CD4-positive, alpha-beta memory T cell (primary cell): ENCODE results near the gene FAM185A. TPM values are rescaled to one million over a fixed set of nuclear protein-coding genes. Genes with fewer than 3 reads are reported as not detected.
A peak's percentile ranks its signal among the peaks of the same experiment; 100 is the strongest.
"Not testable (repeated sequence)": the region's sequence is repeated elsewhere in the genome, so short reads cannot be mapped to it uniquely, and the experiment has no call there.

Experiments
- CTCF ChIA-PET: fragments of 350-600 bp; sonication (Branson Sonifier 250); formaldehyde crosslinking; loops from one replicate; lab custom pipeline; 2021; ENCODE audit warnings: inconsistent platforms; ENCODE audit not compliant: partially characterized antibody; lab: Charles Lee
- POLR2A ChIA-PET: fragments of 350-600 bp; sonication (Branson Sonifier 250); formaldehyde crosslinking; loops from one replicate; lab custom pipeline; 2021; ENCODE audit not compliant: partially characterized antibody; lab: Charles Lee
- DNase-seq, 5 donors: peaks; one replicate each; pipeline versions ENCODE4 v3.0.0 to v3.0.0-alpha.2; 2020 to 2022; ENCODE audit warnings: mixed read lengths in 1 of 5
- H3K27ac ChIP-seq: one replicate; pipeline ENCODE4 v1.7.0; 2013; ENCODE audit warnings: low read depth, low read length
- H3K27me3 ChIP-seq: 2 replicates; pipeline ENCODE4 v1.7.0; 2013; ENCODE audit warnings: mild to moderate bottlenecking, low read length, moderate library complexity; ENCODE audit not compliant: insufficient read depth
- H3K36me3 ChIP-seq: 2 replicates; pipeline ENCODE4 v1.7.0; 2013; ENCODE audit warnings: mild to moderate bottlenecking, low read length, moderate library complexity; ENCODE audit not compliant: insufficient read depth
- H3K4me1 ChIP-seq: 2 replicates; pipeline ENCODE4 v1.7.0; 2013; ENCODE audit warnings: mild to moderate bottlenecking, low read length, moderate library complexity; ENCODE audit not compliant: insufficient read depth
- H3K4me3 ChIP-seq, 2 donors: one replicate each; pipeline ENCODE4 v1.7.0; 2013; ENCODE audit warnings: low read length in 2 of 2, mild to moderate bottlenecking in 1 of 2
- H3K9me3 ChIP-seq, 2 donors: one replicate each; pipeline ENCODE4 v1.7.0; 2013; ENCODE audit warnings: low read length in 2 of 2, control low read depth in 1 of 2; ENCODE audit not compliant: control insufficient read depth in 1 of 2
- H3K27ac Mint-ChIP-seq, 7 donors: one replicate each; pipeline ENCODE4 v1.8.0; 2020 to 2021; ENCODE audit warnings: mixed read lengths in 7 of 7, mild to moderate bottlenecking in 6 of 7, inconsistent platforms in 3 of 7, moderate library complexity in 3 of 7
- H3K27me3 Mint-ChIP-seq, 2 donors: one replicate each; pipeline ENCODE4 v1.8.0; 2020 to 2021; ENCODE audit warnings: mixed read lengths in 2 of 2
- H3K36me3 Mint-ChIP-seq, 2 donors: one replicate each; pipeline ENCODE4 v1.8.0; 2020 to 2021; ENCODE audit warnings: mixed read lengths in 2 of 2, inconsistent platforms in 1 of 2, mild to moderate bottlenecking in 1 of 2
- H3K4me1 Mint-ChIP-seq, 4 donors: one replicate each; pipeline ENCODE4 v1.8.0; 2020 to 2021; ENCODE audit warnings: mixed read lengths in 4 of 4, mild to moderate bottlenecking in 1 of 4
- H3K4me3 Mint-ChIP-seq, 8 donors: one replicate each; pipeline ENCODE4 v1.8.0; 2020 to 2021; ENCODE audit warnings: mixed read lengths in 8 of 8, mild to moderate bottlenecking in 7 of 8, moderate library complexity in 6 of 8, inconsistent platforms in 3 of 8
- H3K9me3 Mint-ChIP-seq, 8 donors: one replicate each; pipeline ENCODE4 v1.8.0; 2020 to 2021; ENCODE audit warnings: mixed read lengths in 8 of 8, mild to moderate bottlenecking in 5 of 8, inconsistent platforms in 3 of 8, moderate library complexity in 1 of 8
- intact Hi-C: fragments of 100-400 bp; cut with micrococcal nuclease; formaldehyde crosslinking; loops from one replicate; pipeline ENCODE4 v1.15.1; 2023
- polyA plus RNA-seq, 2 donors: library from polyadenylated mRNA; unstranded; fragments of 300-500 nt; fragmentation: Illumina TruSeq; gene quantifications; one replicate each; pipeline ENCODE4 v1.2.3, GENCODE V29; 2021
- total RNA-seq, 2 experiments: library from RNA; stranded (reverse); gene quantifications; one replicate each; pipeline ENCODE4 v1.2.3, GENCODE V29; 2021

The FAM185A gene
- total and polyA plus RNA-seq, 4 experiments from 2014 or later = 4.6 to 11.1 (median 7.8) TPM

DNA sequence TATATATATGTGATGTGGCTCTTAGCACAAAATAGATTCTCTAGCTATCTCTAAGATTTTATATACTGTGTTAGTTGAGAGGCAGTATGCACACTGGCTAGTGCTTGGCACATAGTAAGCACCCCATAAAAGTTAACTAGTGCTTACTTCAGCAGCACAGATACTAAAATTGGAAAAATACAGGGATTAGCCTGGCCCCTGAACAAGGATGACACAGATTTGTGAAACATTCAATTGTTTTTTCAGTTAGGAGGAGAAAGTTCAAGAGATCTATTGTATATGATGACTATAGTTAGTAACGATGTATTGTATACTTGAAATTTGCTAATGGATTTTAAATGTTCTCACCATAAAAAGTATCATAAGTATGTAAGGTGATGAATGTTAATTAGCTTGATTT lies 85.7 kb downstream of the FAM185A start:
- peaks cover 16 to 48% of the 10 kb centered on the region in 2 donors for H3K36me3 Mint-ChIP-seq
- Histone ChIP-seq H3K27me3 (no peaks in the 10 kb centered on the region), H3K27ac (no peak overlapping the region), H3K36me3 (no peaks in the 10 kb centered on the region), H3K9me3 (no peaks in the 10 kb centered on the region), H3K4me1 (no peaks in the 10 kb centered on the region), H3K4me3 (no peak overlapping the region)
- CTCF ChIA-PET = no interaction called here
- H3K9me3 Mint-ChIP-seq = no peaks in the 10 kb centered on the region
- no peak for DNase-seq
- no peak overlapping the region for H3K27ac Mint-ChIP-seq
- no peak overlapping the region for H3K4me3 Mint-ChIP-seq
- no peaks in the 10 kb centered on the region for H3K27me3 Mint-ChIP-seq
- POLR2A ChIA-PET = no interaction called here
- intact Hi-C loops = no loop called here
- peaks cover 0 to 2% (median under 1%) of the 10 kb centered on the region in 4 donors for H3K4me1 Mint-ChIP-seq

DNA sequence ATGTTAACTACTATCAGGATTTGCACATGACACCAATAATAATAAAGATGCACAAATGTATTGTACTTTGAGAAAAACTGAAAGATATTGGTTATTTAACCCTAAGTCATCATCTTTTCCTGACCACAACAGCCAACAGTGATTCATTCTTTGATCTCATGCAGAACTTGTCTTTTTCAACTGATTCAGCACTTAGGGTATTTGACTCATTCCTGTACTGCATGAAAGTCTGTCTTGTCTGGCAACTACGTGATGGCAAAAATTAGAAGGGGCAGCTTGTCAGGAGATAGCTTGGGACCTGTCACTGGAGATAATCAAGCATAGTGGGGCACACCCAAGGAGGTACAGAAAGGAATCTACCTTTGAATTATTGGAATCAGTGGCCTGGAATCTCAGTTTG lies 86.2 kb downstream of the FAM185A start:
- no peak overlapping the region for H3K4me3 Mint-ChIP-seq
- no peak for DNase-seq

DNA sequence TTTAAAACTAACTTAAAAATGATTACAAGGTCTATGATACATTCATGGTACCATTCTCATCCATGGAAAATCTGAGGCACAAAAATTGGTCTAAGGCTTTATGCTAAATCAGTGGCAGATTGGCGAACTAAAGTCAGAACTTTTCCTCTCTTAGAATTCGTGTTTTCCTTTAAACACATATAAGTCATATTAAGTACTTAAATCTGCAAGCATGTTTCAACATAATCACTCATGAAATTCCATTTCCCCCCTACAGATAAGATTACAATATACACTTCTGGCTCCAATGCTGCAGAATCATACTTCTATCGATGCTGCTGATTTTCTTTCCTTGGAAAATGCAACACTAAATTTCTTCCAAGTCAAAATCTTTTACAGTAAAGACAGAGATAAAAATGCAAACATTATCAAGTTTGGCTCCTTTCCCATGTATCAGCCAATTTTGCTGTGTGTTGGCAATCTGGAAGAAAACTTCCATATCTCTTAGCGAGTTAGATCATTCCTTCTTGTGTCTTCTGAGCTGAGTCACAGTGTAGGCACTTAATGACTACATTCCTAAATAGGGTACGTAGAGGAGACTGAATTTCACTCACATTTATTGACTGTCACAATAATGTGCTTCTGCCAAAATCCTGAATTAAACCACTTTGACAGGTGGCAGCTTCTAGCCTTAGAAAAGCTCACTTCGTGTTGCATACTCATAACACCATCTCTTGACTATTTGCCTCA lies 87.6 kb downstream of the FAM185A start:
- ChIA-PET CTCF (no interaction called here), POLR2A (no interaction called here)
- Histone ChIP-seq H3K36me3 (no peaks in the 10 kb centered on the region), H3K27ac (no peak overlapping the region), H3K27me3 (no peaks in the 10 kb centered on the region), H3K4me1 (no peaks in the 10 kb centered on the region), H3K4me3 (no peak overlapping the region), H3K9me3 (no peaks in the 10 kb centered on the region)
- H3K36me3 Mint-ChIP-seq = peaks cover 9 to 38% of the 10 kb centered on the region in 2 donors
- no peaks in the 10 kb centered on the region for H3K27me3 Mint-ChIP-seq
- DNase-seq = no peak
- intact Hi-C loops = no loop called here
- H3K9me3 Mint-ChIP-seq = no peaks in the 10 kb centered on the region
- no peak overlapping the region for H3K4me3 Mint-ChIP-seq
- H3K4me1 Mint-ChIP-seq = peaks cover 0 to 2% (median under 1%) of the 10 kb centered on the region in 4 donors
- H3K27ac Mint-ChIP-seq = no peak overlapping the region

More for the DNA sequence above, 86.2 kb downstream of the FAM185A start:
- no peaks in the 10 kb centered on the region for H3K9me3 Mint-ChIP-seq
- H3K27me3 Mint-ChIP-seq = no peaks in the 10 kb centered on the region
- ChIA-PET CTCF (no interaction called here), POLR2A (no interaction called here)
- Histone ChIP-seq H3K27me3 (no peaks in the 10 kb centered on the region), H3K27ac (no peak overlapping the region), H3K36me3 (no peaks in the 10 kb centered on the region), H3K4me3 (no peak overlapping the region), H3K4me1 (no peaks in the 10 kb centered on the region), H3K9me3 (no peaks in the 10 kb centered on the region)
- H3K4me1 Mint-ChIP-seq = peaks cover 0 to 2% (median under 1%) of the 10 kb centered on the region in 4 donors
- H3K36me3 Mint-ChIP-seq = peaks cover 10 to 43% of the 10 kb centered on the region in 2 donors
- H3K27ac Mint-ChIP-seq = no peak overlapping the region
- intact Hi-C loops = no loop called here

DNA sequence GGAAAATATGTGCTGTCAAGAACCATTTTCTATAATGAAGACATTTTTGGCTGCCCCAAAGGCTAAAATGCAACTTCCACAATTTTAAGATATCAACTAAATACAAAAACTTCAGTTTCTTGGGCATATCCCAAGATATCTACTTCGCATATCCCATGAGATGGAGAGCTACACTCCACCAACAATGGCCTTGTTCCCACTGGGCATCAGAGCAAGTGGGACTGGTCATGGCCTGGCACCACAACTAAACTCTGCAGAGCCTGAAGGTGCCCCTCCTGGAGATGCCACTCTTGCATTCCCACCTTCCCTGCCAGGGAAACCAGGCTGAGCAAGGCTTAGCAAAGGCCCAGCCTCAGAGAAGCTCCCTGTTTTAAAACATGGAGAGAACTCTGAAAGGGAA lies 88.2 kb downstream of the FAM185A start:
- Mint-ChIP-seq H3K27me3 (no peaks in the 10 kb centered on the region), H3K9me3 (no peaks in the 10 kb centered on the region), H3K4me3 (no peak overlapping the region), H3K27ac (no peak overlapping the region), H3K36me3 (peaks cover 10 to 34% of the 10 kb centered on the region in 2 donors), H3K4me1 (peaks cover 0 to 2% (median under 1%) of the 10 kb centered on the region in 4 donors)
- intact Hi-C loops = no loop called here
- no peaks in the 10 kb centered on the region for H3K36me3 ChIP-seq
- H3K4me3 ChIP-seq = no peak overlapping the region
- POLR2A ChIA-PET = no interaction called here
- no peak for DNase-seq
- CTCF ChIA-PET = interaction anchor here (0.6 kb wide), 1 partner anchor 78 kb away, joined by 3 read pairs; no protein-coding TSS in a partner anchor
- no peaks in the 10 kb centered on the region for H3K27me3 ChIP-seq
- no peaks in the 10 kb centered on the region for H3K9me3 ChIP-seq
- no peaks in the 10 kb centered on the region for H3K4me1 ChIP-seq
- no peak overlapping the region for H3K27ac ChIP-seq

DNA sequence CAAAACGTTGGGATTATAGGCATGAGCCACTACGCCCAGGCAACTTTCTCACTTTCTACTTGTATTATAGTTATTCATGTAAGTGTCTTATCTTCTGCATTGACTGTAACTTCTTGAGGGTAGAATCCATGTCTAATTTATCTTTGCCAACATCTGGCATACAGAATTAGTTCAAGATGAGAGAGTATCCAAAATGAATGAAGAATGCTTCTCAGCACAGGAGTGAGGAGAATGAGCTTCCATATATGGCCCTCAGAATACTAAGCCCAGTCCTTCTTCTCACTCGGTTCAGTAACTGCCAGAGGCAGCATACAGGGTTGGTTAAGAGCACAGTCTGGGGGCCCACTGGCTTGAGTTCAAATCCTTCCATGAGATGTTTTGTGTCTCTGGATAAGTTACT lies 89.0 kb downstream of the FAM185A start:
- Mint-ChIP-seq H3K9me3 (no peaks in the 10 kb centered on the region), H3K4me1 (peaks cover 0 to 2% (median under 1%) of the 10 kb centered on the region in 4 donors), H3K4me3 (no peak overlapping the region), H3K27me3 (no peaks in the 10 kb centered on the region), H3K27ac (no peak overlapping the region), H3K36me3 (peaks cover 11 to 33% of the 10 kb centered on the region in 2 donors)
- H3K27ac ChIP-seq = no peak overlapping the region
- no peaks in the 10 kb centered on the region for H3K4me1 ChIP-seq
- no peaks in the 10 kb centered on the region for H3K36me3 ChIP-seq
- CTCF ChIA-PET = no interaction called here
- POLR2A ChIA-PET = no interaction called here
- no peaks in the 10 kb centered on the region for H3K9me3 ChIP-seq
- no peak overlapping the region for H3K4me3 ChIP-seq
- no peaks in the 10 kb centered on the region for H3K27me3 ChIP-seq
- intact Hi-C loops = no loop called here
- no peak for DNase-seq

DNA sequence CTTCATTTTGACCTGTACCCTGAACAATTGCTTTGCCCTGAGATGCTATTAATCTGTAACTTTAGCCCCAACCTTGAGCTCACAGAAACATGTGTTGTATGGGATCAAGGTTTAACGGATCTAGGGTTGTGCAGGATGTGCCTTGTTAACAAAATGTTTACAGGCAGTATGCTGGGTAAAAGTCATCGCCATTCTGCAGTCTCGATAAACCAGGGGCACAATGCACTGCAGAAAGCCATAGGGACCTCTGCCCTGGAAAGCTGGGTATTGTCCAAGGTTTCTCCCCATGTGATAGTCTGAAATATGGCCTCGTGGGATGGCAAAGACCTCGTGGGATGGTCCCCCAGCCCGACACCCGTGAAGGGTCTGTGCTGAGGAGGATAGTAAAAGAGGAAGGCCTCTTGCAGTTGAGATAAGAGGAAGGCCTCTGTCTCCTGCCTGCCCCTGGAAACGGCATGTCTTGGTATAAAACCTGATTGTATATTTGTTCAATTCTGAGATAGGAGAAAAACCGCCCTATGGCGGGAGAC lies 89.8 kb downstream of the FAM185A start:
- DNase-seq, H3K27me3 ChIP-seq, H3K4me1 Mint-ChIP-seq, intact Hi-C loops, H3K9me3 Mint-ChIP-seq, H3K4me3 Mint-ChIP-seq, H3K27ac ChIP-seq, H3K36me3 ChIP-seq, CTCF ChIA-PET, H3K27me3 Mint-ChIP-seq, H3K9me3 ChIP-seq, POLR2A ChIA-PET, H3K4me3 ChIP-seq, H3K4me1 ChIP-seq: not testable (repeated sequence)
- peaks cover 11 to 33% of the 10 kb centered on the region in 2 donors for H3K36me3 Mint-ChIP-seq
- peak overlapping the region in 1 of 7 donors; percentile 10 for H3K27ac Mint-ChIP-seq

DNA sequence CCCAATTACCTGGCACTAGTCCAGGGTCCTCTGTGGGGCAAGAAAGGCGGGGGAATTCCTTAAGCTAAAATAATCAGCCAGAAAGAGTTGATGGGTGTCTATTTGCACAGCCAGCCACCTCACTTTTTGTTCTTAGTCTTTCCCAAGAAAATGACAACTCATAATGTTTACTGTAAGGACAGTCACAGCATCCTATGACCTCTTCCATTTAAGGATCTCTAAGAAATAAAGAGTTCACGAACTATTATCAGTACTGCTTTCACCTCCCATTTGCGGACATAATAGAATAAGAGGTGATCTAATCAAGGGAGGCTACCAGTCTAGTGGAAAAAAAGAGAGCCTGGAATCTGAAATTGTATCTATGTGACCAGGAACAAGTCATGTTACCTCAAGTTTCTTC lies 91.6 kb downstream of the FAM185A start:
- Histone ChIP-seq H3K27ac (no peak overlapping the region), H3K9me3 (no peaks in the 10 kb centered on the region), H3K36me3 (no peaks in the 10 kb centered on the region), H3K4me3 (no peak overlapping the region), H3K27me3 (no peaks in the 10 kb centered on the region), H3K4me1 (no peaks in the 10 kb centered on the region)
- H3K36me3 Mint-ChIP-seq = peaks cover 11 to 28% of the 10 kb centered on the region in 2 donors
- no peaks in the 10 kb centered on the region for H3K4me1 Mint-ChIP-seq
- H3K27ac Mint-ChIP-seq = no peak overlapping the region
- no peaks in the 10 kb centered on the region for H3K9me3 Mint-ChIP-seq
- intact Hi-C loops = no loop called here
- CTCF ChIA-PET = no interaction called here
- H3K4me3 Mint-ChIP-seq = no peak overlapping the region
- H3K27me3 Mint-ChIP-seq = no peaks in the 10 kb centered on the region
- no peak for DNase-seq
- POLR2A ChIA-PET = no interaction called here
